Keratinocyte (primary cell): ENCODE results near the gene TRIB2. TPM values are rescaled to one million over a fixed set of nuclear protein-coding genes. Genes with fewer than 3 reads are reported as not detected.

Experiments
- DNase-seq: peaks from one replicate; pipeline ENCODE4 v3.0.0-alpha.2; 2011; ENCODE audit warnings: low read depth, missing footprints, low spot score
- FAIRE-seq: peaks from 2 replicates; lab custom pipeline; 2011; peaks lifted over from hg19 to GRCh38; lab: Jason Lieb, UNC
- H2AFZ ChIP-seq: 2 replicates; pipeline ENCODE4 v1.6.0; 2012; ENCODE audit warnings: low read length, control low read depth, inconsistent platforms; ENCODE audit not compliant: control insufficient read depth
- H3K27ac ChIP-seq: 2 replicates; pipeline ENCODE4 v1.5.1; 2011; ENCODE audit warnings: low read length; ENCODE audit not compliant: control insufficient read depth, insufficient read depth
- H3K27me3 ChIP-seq: 3 replicates; pipeline ENCODE4 v1.6.0; 2011; ENCODE audit warnings: low read length; ENCODE audit not compliant: control insufficient read depth, insufficient read depth; ENCODE audit errors: extremely low read depth
- H3K36me3 ChIP-seq, 2 experiments: 2 replicates in 1 of 2; 3 replicates in 1 of 2; pipeline ENCODE4 v1.5.1; 2011; ENCODE audit warnings: low read length in 2 of 2, mild to moderate bottlenecking in 1 of 2; ENCODE audit not compliant: control insufficient read depth in 2 of 2, insufficient read depth in 2 of 2; ENCODE audit errors: extremely low read depth in 1 of 2
- H3K4me1 ChIP-seq: 3 replicates; pipeline ENCODE4 v1.5.1; 2011; ENCODE audit warnings: low read length; ENCODE audit not compliant: control insufficient read depth, insufficient read depth; ENCODE audit errors: extremely low read depth
- H3K4me2 ChIP-seq: 3 replicates; pipeline ENCODE4 v1.6.0; 2011; ENCODE audit warnings: low read depth, low read length; ENCODE audit not compliant: control insufficient read depth, insufficient read depth; ENCODE audit errors: extremely low read depth
- H3K4me3 ChIP-seq, 3 experiments: fragments of 200-600 bp in 1 of 3; sonication (generic) in 1 of 3; 2 replicates in 2 of 3; 3 replicates in 1 of 3; pipeline ENCODE4 v1.5.1; 2011 to 2016; ENCODE audit warnings: low read length in 3 of 3, mild to moderate bottlenecking in 3 of 3, control low read depth in 2 of 3, inconsistent platforms in 1 of 3, low read depth in 1 of 3, mixed read lengths in 1 of 3, mixed run types in 1 of 3, moderate library complexity in 1 of 3; ENCODE audit not compliant: control insufficient read depth in 2 of 3, insufficient read depth in 2 of 3; ENCODE audit errors: extremely low read depth in 1 of 3
- H3K79me2 ChIP-seq: 2 replicates; pipeline ENCODE4 v1.6.0; 2012; ENCODE audit warnings: low read length; ENCODE audit not compliant: control insufficient read depth, insufficient read depth
- H3K9ac ChIP-seq: 3 replicates; pipeline ENCODE4 v1.6.0; 2011; ENCODE audit warnings: low read length; ENCODE audit not compliant: control insufficient read depth, insufficient read depth; ENCODE audit errors: extremely low read depth
- H3K9me1 ChIP-seq: 3 replicates; pipeline ENCODE4 v1.6.0; 2011; ENCODE audit warnings: low read length; ENCODE audit not compliant: control insufficient read depth, insufficient read depth; ENCODE audit errors: extremely low read depth
- H3K9me3 ChIP-seq: 2 replicates; pipeline ENCODE4 v1.5.1; 2012; ENCODE audit warnings: low read depth, low read length; ENCODE audit not compliant: control insufficient read depth
- H4K20me1 ChIP-seq: 3 replicates; pipeline ENCODE4 v1.6.0; 2011; ENCODE audit warnings: low read length; ENCODE audit not compliant: control insufficient read depth, insufficient read depth; ENCODE audit errors: extremely low read depth
- EZH2 ChIP-seq: IDR thresholded peaks from one replicate; pipeline ENCODE4 v1.6.1; 2012; ENCODE audit warnings: inconsistent platforms, mild to moderate bottlenecking, low read length, moderate library complexity
- dilution Hi-C: fragments of 300-500 bp; cut with MboI; formaldehyde crosslinking; loops from one replicate; pipeline ENCODE4 v1.7.0; 2020; ENCODE audit warnings: low sequenced_read_pairs; ENCODE audit not compliant: extremely low pct_ligation_motif_present
- polyA plus RNA-seq, 5 experiments: library from polyadenylated mRNA; depleted of rRNA in 3 of 5; stranded (reverse) in 3 of 5; stranded (forward) in 1 of 5; unstranded in 1 of 5; fragments of >200 nt; gene quantifications; 1 replicate in 1 of 5; 2 replicates in 3 of 5; 3 replicates in 1 of 5; pipeline versions ENCODE4 v1.2.1 to v1.2.3, GENCODE V29; 2011 to 2012; ENCODE audit warnings: missing spikeins in 2 of 5, low read depth in 1 of 5, low replicate concordance in 1 of 5
- TF ChIP-seq, protein P1 (sequence below), 3 experiments: IDR thresholded peaks in 1 of 3; conservative IDR thresholded peaks in 1 of 3; optimal IDR thresholded peaks in 1 of 3; 2 replicates in 2 of 3; 3 replicates in 1 of 3; pipeline versions ENCODE3 to v1.5.1; 2011; ENCODE audit warnings: low read length in 3 of 3, mild to moderate bottlenecking in 3 of 3, moderate library complexity in 2 of 3, control low read depth in 1 of 3, inconsistent platforms in 1 of 3; ENCODE audit not compliant: insufficient read depth in 2 of 3; ENCODE audit errors: extremely low read depth in 1 of 3

The TRIB2 gene
- polyA plus RNA-seq, 1 donor (not counting 4 experiments of a cell fraction or from before 2014, with no cell fraction given), result 7.7 TPM

DNA sequence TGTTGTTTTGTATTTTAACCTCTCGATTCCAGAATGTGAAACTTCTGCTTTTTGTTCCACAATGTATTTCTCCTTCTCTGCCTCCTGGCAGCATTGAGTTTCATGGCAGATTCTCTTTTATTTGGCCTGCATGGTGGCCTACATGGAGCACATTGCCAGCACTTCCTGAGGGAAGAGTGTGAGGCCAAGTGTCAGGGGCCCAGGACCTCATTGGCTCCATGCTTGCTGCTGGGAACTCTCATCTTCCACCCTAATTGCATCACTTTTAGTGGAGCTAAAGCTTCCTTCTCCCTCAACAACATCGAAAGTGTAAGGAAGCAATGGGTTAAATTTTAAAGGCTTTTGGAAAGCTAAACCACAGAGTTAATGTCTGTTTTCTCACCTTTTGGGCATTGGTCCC lies 9.5 kb downstream of the TRIB2 start:
- Histone ChIP-seq H3K4me1 (peaks cover 7% of the 10 kb centered on the region), H3K9ac (no peak overlapping the region), H3K27me3 (no peaks in the 10 kb centered on the region), H4K20me1 (no peaks in the 10 kb centered on the region), H2AFZ (no peak overlapping the region), H3K4me2 (no peak overlapping the region), H3K27ac (no peak overlapping the region), H3K4me3 (no peak overlapping the region), H3K9me1 (no peaks in the 10 kb centered on the region), H3K9me3 (no peaks in the 10 kb centered on the region), H3K79me2 (peaks cover 4% of the 10 kb centered on the region), H3K36me3 (peaks cover 0 to 6% of the 10 kb centered on the region in 2 experiments)
- no peak for DNase-seq
- FAIRE-seq, result no peak
- dilution Hi-C loops, result no loop called here
- no peak for TF ChIP-seq EZH2
- TF ChIP-seq, protein P1, sequence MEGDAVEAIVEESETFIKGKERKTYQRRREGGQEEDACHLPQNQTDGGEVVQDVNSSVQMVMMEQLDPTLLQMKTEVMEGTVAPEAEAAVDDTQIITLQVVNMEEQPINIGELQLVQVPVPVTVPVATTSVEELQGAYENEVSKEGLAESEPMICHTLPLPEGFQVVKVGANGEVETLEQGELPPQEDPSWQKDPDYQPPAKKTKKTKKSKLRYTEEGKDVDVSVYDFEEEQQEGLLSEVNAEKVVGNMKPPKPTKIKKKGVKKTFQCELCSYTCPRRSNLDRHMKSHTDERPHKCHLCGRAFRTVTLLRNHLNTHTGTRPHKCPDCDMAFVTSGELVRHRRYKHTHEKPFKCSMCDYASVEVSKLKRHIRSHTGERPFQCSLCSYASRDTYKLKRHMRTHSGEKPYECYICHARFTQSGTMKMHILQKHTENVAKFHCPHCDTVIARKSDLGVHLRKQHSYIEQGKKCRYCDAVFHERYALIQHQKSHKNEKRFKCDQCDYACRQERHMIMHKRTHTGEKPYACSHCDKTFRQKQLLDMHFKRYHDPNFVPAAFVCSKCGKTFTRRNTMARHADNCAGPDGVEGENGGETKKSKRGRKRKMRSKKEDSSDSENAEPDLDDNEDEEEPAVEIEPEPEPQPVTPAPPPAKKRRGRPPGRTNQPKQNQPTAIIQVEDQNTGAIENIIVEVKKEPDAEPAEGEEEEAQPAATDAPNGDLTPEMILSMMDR (optimal IDR thresholded peaks at IDR 0.05 in 1 of 3, IDR thresholded peaks at IDR 0.05 in 1 of 3, conservative IDR thresholded peaks at IDR 0.05 in 1 of 3; ENCODE audit: extremely low read depth in 1 of 3, insufficient read depth in 2 of 3, low read length in 3 of 3), result no peak

DNA sequence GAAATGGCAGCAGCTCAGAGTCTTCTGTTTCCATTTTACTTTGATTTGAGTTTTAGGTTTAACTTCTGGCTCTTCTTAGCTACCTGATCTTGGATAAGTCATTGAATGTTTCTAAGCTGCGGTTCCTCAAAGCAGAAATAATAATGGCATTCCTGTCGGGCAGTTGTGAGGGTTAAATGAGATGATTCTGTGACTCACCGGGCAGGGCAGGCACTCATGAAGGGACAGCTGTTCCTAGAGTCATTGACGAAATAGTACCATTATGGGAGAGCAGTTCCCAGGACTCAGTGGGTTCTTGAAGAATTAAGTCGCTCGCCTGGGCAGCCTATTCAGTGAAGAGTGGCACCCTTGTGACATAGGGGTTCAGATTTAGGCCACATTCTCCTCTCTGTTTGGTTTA lies 10.3 kb downstream of the TRIB2 start:
- no peak overlapping the region for H3K4me3 ChIP-seq
- H4K20me1 ChIP-seq, result no peaks in the 10 kb centered on the region
- DNase-seq, result no peak
- H3K9ac ChIP-seq, result no peak overlapping the region
- H2AFZ ChIP-seq, result no peak overlapping the region
- TF ChIP-seq, protein P1 (optimal IDR thresholded peaks at IDR 0.05 in 1 of 3, IDR thresholded peaks at IDR 0.05 in 1 of 3, conservative IDR thresholded peaks at IDR 0.05 in 1 of 3; ENCODE audit: extremely low read depth in 1 of 3, insufficient read depth in 2 of 3, low read length in 3 of 3), result no peak
- no peak for TF ChIP-seq EZH2
- dilution Hi-C loops, result no loop called here
- no peak overlapping the region for H3K27ac ChIP-seq
- no peaks in the 10 kb centered on the region for H3K27me3 ChIP-seq
- FAIRE-seq, result no peak
- peaks cover 3% of the 10 kb centered on the region for H3K4me1 ChIP-seq
- peaks cover under 1% of the 10 kb centered on the region for H3K79me2 ChIP-seq
- peaks cover 0 to 6% of the 10 kb centered on the region in 2 experiments for H3K36me3 ChIP-seq
- no peaks in the 10 kb centered on the region for H3K9me3 ChIP-seq
- H3K9me1 ChIP-seq, result no peaks in the 10 kb centered on the region
- no peak overlapping the region for H3K4me2 ChIP-seq
